Nucleus accumbens (tissue), 56 donors: ENCODE data around the gene MYO1B.

Source experiments
- DNase-seq, 56 donors: peaks; one replicate each; lab custom pipeline; 2025; lab: John Stamatoyannopoulos, UW

MYO1B gene

DNA sequence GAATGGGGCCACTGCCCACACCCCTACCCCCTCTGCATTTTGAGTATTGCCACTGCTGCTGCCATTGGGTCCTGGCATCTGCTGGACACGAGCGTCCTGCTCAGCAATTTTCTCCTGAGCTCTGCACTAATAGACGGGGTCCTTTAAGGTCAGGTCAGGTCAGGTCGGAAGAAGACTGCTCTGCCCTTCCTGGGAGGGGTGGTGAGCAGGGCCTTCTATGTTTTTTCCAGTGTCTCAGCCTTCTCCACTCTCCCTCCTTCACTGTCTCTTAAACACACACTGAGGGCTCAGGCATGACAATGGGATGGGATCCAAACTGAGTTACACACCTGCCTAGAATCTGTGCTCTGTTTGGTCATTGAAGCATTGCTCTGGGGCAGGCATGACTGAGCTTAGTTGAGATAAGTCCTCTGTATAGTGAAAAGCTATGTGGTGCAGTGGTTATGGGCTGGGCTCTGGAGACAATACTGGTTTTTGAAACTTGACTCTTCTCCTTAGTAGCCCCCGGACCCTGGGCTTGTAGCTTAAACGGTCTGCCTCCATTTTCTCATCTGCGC lies 10.6 kb downstream of the MYO1B start:
- no peak for DNase-seq

- DNase-seq = no peak
These were observed 12.7 kb downstream of the MYO1B start for GRCh38 chr2:191257934-191258333.

DNA sequence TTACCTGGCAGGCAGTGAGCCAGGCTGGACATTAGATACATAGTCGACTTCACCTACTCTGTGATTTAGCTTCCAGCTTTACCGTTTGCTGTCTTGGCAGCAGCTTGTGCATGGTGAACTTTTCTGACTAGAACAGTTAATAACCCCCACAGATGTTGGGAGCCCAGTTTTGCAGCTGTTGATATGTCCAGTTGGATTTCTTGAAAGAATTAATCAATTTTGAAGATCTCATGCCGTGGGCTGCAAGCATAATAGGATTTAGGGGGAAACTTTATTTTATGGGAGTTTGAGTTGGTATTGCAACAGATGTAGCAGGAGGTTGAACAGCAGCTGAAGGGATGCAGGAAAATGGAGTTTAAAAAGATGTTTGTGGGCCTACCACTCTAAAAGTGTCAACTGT lies 13.8 kb downstream of the MYO1B start:
- no peak for DNase-seq

GRCh38 chr2:191262436-191262835 lies 17.2 kb downstream of the MYO1B start:
- no peak for DNase-seq

DNA sequence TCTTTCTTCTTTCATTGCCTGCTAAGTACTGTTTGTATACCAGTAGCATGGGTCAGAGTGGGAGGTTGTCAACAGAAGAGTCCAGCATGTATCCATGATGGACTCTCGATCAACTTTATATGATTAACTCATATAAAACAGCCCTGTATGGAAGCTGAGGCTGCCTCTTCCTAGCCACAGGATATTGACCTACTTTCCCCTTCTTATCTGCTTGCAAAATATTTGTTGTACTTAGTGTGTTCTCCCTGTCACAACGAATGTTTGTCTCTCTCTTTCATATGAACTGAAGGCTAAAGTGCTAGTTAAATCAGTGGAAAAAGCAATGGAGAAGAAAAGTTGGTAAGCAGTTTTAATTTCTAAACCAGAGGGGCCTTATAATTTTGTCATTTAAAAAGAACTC lies 17.8 kb downstream of the MYO1B start:
- no peak for DNase-seq

GRCh38 chr2:191264647-191265081 lies 19.5 kb downstream of the MYO1B start:
- DNase-seq = no peak

GRCh38 chr2:191265311-191266170 lies 20.3 kb downstream of the MYO1B start:
- DNase-seq = no peak

DNA sequence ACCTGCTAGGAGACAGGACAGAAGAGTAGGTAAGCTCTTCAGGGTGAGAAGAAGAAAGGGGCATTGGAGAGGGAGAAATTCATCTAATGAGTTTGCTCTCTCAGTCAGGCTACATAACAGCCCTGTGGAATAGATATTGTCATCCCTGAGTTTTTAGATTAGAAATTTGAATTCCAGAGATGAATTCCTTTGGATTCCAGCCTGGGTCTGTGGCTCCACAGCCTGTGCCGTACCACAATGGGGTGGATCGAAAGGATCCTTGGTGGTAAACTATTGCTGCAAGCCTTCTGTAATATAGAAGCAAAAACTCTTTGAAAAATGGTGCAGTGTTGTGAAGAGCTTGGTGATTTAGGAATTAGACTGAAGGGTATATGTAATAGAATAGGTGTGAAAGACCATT lies 21.0 kb downstream of the MYO1B start:
- DNase-seq = no peak

- DNase-seq = no peak
These were observed 23.4 kb downstream of the MYO1B start for GRCh38 chr2:191268596-191268995.

- no peak for DNase-seq
These were observed 25.3 kb downstream of the MYO1B start for GRCh38 chr2:191270306-191271161.

DNA sequence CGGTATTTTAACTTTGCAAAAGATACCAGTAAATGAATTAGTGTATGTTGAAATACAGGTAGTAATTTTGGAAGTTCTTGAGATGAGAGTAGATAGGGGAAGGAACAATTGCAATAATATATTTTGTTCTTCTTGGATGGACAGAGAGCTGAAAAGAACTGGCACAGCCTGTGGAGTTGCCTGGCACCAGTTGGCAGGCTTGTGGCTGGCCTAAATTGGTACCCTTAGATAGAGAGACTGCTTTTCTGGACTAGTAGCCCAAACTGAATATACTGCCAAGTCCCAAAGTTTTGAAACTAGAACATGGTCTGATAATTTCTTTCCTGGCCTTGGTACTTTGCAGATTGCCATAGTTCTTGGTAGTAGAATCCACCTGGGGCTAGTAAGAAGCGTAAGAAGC lies 26.9 kb downstream of the MYO1B start:
- no peak for DNase-seq

GRCh38 chr2:191274413-191274815 lies 29.2 kb downstream of the MYO1B start:
- DNase-seq = no peak

GRCh38 chr2:191276792-191277465 lies 31.7 kb downstream of the MYO1B start:
- DNase-seq = no peak

GRCh38 chr2:191280290-191280689 lies 35.1 kb downstream of the MYO1B start:
- DNase-seq = no peak

DNA sequence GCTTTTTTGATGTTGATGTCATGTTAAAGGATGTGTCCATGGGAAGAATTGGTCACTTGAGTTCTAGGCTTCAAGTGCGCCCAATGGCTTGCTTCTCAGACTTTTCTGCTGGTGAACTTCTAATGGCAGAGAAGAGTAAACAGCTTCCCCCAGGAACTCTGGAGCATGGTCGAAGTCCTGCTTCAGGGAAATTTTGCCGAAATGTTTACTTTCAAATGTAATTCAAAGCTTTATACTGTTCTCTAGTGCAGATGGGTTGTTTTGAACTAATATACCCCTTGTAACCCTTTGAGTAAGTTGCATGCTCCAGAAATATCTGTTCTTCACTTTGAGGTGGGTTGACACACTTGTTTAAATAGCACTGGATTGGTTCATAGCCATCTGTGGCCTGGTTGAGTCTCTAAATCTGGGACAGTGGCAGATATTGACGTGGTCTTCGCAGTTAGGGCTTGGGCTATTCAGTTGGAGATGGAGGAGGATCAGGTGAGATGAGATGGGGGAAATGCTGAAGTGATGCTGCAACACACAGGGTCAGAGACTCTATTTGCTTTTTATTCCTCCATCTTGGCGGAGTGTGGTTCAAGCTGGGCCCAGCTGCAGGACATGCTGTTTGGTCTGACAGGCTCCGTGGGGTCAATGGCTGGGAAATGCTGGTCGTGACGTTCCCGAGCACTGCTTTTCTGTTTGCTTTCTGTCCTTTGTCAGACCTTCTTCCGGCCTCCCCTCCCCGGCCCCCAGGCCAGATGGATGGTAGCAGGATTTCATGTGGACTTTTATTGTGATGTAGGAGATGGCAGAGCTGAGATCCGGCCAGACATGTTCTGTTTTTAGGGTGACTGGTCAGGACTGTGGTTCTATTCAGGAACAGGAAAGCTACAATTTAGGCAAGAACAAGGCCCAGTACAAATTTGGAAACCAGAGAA lies 35.9 kb downstream of the MYO1B start:
- no peak for DNase-seq

DNA sequence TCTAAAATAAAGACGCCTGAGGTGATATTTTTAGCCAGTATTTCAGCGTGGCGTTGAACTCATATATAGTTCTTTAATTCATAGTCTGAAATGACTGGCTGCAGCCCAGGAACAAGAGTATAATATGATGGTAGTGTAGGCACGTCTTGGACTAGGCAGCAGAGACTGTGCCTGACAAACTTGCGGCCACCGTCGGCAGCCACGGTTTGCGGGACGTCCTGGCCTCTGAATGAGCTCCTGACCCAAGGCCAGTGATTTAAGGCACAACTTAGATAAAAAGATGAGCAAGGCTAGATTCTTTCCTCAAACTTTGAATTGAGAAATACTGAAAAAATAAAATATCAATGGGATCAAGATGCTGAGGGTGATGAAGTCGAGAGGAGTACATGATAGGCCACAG lies 40.0 kb downstream of the MYO1B start:
- no peak for DNase-seq

GRCh38 chr2:191287820-191288219 lies 42.6 kb downstream of the MYO1B start:
- DNase-seq = no peak

- no peak for DNase-seq
These were observed 43.8 kb downstream of the MYO1B start for GRCh38 chr2:191289049-191289448.

DNA sequence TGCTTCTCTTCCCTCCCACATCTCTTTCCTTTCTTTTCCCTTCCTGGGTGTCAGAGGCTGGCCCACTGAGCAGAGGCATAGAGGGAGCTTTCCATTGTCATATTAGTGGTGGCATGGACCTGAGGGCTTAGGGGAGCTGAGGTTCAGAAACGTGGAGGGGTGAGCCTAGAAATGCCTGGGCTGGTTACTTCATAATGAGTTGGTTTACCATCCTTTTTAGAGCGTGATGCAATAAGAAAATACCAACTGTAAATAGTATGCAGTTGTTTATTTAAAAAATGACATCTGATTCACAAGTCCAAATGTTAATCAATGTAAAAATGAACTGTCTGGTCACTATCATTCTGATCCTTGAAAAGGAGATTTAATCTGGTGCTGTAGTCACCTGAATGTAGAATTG lies 46.3 kb downstream of the MYO1B start:
- no peak for DNase-seq

DNA sequence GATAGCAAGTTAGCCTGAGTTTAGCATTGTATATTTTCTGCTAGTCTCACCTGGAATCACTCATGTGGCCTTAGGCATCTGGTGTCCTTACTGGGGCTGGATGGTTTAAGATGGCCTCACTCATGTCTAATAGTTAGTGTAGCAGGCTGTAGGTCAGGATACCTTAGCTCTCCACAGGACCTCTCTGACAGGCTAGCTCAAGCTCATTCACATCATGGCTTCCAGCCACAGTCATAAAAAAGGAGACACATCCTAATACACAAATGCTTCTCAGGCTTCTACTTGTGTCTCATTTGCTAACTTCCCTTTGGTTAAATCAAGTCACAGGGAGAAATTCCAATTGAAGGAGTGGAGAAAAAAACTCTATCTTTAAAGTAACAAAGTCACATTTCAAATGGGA lies 47.7 kb downstream of the MYO1B start:
- DNase-seq = no peak
